ENCODE measurements around the gene SORCS2.

GRCh38 chr4:7770224-7771050 lies 578.1 kb downstream of the SORCS2 start:
- TF ChIP-seq GATA2 (IDR thresholded peaks at IDR 0.05; ENCODE audit: low read depth, low read length) (no peak), GATA3 (IDR thresholded peaks at IDR 0.05; ENCODE audit: low read depth, low read length) (no peak)

Measured in SH-SY5Y (cell line).